Measurements from ENCODE around the gene PSAP.

DNA sequence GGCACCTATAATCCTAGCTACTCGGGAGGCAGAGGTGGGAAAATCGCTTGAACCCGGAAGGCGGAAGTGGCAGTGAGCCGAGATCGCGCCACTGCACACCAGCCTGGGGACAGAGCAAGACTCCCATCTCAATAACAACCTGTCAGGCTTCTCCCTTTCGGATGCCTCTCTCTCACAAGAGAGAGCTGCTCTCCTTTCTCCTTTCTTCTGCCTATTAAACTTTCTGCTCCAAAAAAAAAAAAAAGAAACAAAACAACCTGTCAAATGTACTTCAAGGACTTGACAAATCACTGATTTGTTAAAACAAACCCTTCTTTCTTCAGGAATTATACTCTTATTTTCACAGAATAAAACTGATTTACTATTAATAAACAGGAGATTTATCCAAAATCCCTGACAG, 3.6 kb downstream of the PSAP start:
- TF ChIP-seq CTCF (conservative IDR thresholded peaks at IDR 0.05; ENCODE audit: low read depth, low read length) (no peak), EZH2 (IDR thresholded peaks at IDR 0.05; ENCODE audit: borderline replicate concordance, low read depth, low read length, poor library complexity, severe bottlenecking) (no peak)
